Measurements from ENCODE around the gene F2R. TPM values are rescaled to one million over a fixed set of nuclear protein-coding genes. Genes with fewer than 3 reads are reported as not detected.
"Not testable (repeated sequence)": the region's sequence is repeated elsewhere in the genome, so short reads cannot be mapped to it uniquely, and the experiment has no call there.

Gene F2R
- total RNA-seq, 4 donors from 2014 or later: 2.4 to 4.2 (median 3.8) TPM

GRCh38 chr5:76755779-76756637 lies 40.1 kb downstream of the F2R start:
- H3K4me1 ChIP-seq: no peaks in the 10 kb centered on the region
- H3K36me3 ChIP-seq: no peaks in the 10 kb centered on the region
- TF ChIP-seq POLR2A (IDR thresholded peaks at IDR 0.05) (no peak), CTCF (IDR thresholded peaks at IDR 0.05 in 4 of 5, conservative IDR thresholded peaks at IDR 0.05 in 1 of 5) (no peak)
- in situ Hi-C loops (cut with MboI; ENCODE audit: low sequenced_read_pairs in 4 of 4): no loop called here
- H3K27me3 ChIP-seq: no peaks in the 10 kb centered on the region
- no peak overlapping the region for H3K4me3 ChIP-seq
- intact Hi-C loops (cut with DNase I; ENCODE audit: low total_unique reads): no loop called here
- DNase-seq (no peak), ATAC-seq (no peak)
- H3K27ac ChIP-seq: no peak overlapping the region
- H3K9me3 ChIP-seq: no peaks in the 10 kb centered on the region

- in situ Hi-C loops (cut with MboI; ENCODE audit: low sequenced_read_pairs in 4 of 4): no loop called here
- intact Hi-C loops (cut with DNase I; ENCODE audit: low total_unique reads): no loop called here
- Histone ChIP-seq H3K36me3 (no peaks in the 10 kb centered on the region), H3K27me3 (no peaks in the 10 kb centered on the region), H3K4me3 (no peak overlapping the region), H3K9me3 (no peaks in the 10 kb centered on the region), H3K4me1 (no peaks in the 10 kb centered on the region), H3K27ac (no peak overlapping the region)
- TF ChIP-seq POLR2A (IDR thresholded peaks at IDR 0.05) (no peak), CTCF (IDR thresholded peaks at IDR 0.05 in 4 of 5, conservative IDR thresholded peaks at IDR 0.05 in 1 of 5) (no peak)
- ATAC-seq (no peak), DNase-seq (no peak)
Measured at GRCh38 chr5:76757049-76757448, 41.1 kb downstream of the F2R start.

GRCh38 chr5:76761118-76761517 lies 45.2 kb downstream of the F2R start:
- intact Hi-C loops (cut with DNase I; ENCODE audit: low total_unique reads); H3K36me3 ChIP-seq; H3K27me3 ChIP-seq; ATAC-seq; DNase-seq; H3K4me3 ChIP-seq; H3K27ac ChIP-seq; H3K4me1 ChIP-seq; H3K9me3 ChIP-seq: not testable (repeated sequence)
- in situ Hi-C loops (cut with MboI; ENCODE audit: low sequenced_read_pairs in 4 of 4): loop anchor here in 1 of 4 donors (10.0 kb wide), 1 partner anchor 156 kb away; no protein-coding TSS in a partner anchor

- H3K36me3 ChIP-seq: no peaks in the 10 kb centered on the region
- H3K4me3 ChIP-seq: no peak overlapping the region
- in situ Hi-C loops (cut with MboI; ENCODE audit: low sequenced_read_pairs in 4 of 4) (loop anchor here in 1 of 4 donors (10.0 kb wide), 1 partner anchor 158 kb away; no protein-coding TSS in a partner anchor), intact Hi-C loops (cut with DNase I; ENCODE audit: low total_unique reads) (no loop called here)
- H3K27me3 ChIP-seq: no peaks in the 10 kb centered on the region
- no peak for ATAC-seq
- no peak overlapping the region for H3K27ac ChIP-seq
- no peak for DNase-seq
- TF ChIP-seq POLR2A (IDR thresholded peaks at IDR 0.05) (no peak), CTCF (IDR thresholded peaks at IDR 0.05 in 4 of 5, conservative IDR thresholded peaks at IDR 0.05 in 1 of 5) (no peak)
- no peaks in the 10 kb centered on the region for H3K9me3 ChIP-seq
- H3K4me1 ChIP-seq: no peaks in the 10 kb centered on the region
Measured at GRCh38 chr5:76762484-76762883, 46.6 kb downstream of the F2R start.

- Histone ChIP-seq H3K27ac (no peak overlapping the region), H3K27me3 (no peaks in the 10 kb centered on the region), H3K4me3 (no peak overlapping the region), H3K9me3 (no peaks in the 10 kb centered on the region), H3K36me3 (no peaks in the 10 kb centered on the region), H3K4me1 (no peaks in the 10 kb centered on the region)
- ATAC-seq: no peak
- DNase-seq: no peak
- in situ Hi-C loops (cut with MboI; ENCODE audit: low sequenced_read_pairs in 4 of 4) (loop anchor here in 1 of 4 donors (10.0 kb wide), 1 partner anchor 158 kb away; no protein-coding TSS in a partner anchor), intact Hi-C loops (cut with DNase I; ENCODE audit: low total_unique reads) (no loop called here)
- TF ChIP-seq POLR2A (IDR thresholded peaks at IDR 0.05) (no peak), CTCF (IDR thresholded peaks at IDR 0.05 in 4 of 5, conservative IDR thresholded peaks at IDR 0.05 in 1 of 5) (no peak)
Measured at GRCh38 chr5:76763136-76763535, 47.2 kb downstream of the F2R start.

Measured in gastrocnemius medialis (tissue), 4 donors.